ENCODE measurements around the gene TEKT4. TPM values are rescaled to one million over a fixed set of nuclear protein-coding genes. Genes with fewer than 3 reads are reported as not detected.

TEKT4 gene
- total and polyA plus RNA-seq, 8 donors, result not detected

DNA sequence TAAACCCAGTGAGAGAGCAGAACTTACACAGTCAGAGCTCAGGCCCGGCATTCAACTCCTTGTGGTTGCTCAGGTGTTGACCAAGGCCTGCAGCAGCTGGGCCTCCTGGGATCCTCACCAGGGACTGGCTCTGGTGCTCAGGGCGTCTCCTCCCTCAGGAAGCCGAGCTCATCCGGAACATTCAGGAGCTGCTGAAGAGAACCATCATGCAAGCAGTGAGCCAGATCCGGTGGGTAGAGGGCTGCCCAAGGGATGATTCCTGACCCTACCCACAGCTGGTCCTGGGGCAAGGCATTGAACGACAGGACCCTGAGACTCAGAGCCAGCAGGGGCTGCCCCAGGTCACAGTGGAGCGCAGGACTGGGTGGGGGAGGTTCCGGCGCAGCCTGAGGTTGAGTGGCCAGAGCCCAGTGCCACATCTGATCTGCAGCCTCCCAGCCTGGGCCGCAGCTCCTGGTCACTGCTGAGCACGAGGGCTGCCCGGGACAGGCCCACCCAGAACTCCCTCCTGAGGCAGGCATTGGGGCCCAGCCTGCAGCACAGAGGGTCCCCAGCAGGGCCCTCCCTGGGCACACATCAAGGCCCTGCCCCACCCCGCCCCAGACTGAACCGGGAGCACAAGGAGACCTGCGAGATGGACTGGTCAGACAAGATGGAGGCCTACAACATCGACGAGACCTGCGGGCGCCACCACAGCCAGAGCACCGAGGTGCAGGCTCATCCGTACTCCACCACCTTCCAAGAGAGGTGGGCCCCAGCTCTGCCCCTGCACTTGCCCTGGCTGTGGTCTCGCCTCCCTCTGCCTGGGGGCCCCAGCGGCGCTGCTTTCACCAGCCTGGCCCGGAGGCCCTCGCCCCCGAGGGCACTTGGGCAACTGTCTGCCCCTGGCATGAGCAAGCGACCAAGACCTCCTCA is 2.4 kb downstream of the TEKT4 start:
- Histone ChIP-seq H3K4me1 (peaks cover 0 to 12% (median 4%) of the 10 kb centered on the region in 4 donors), H3K9me3 (no peaks in the 10 kb centered on the region), H3K36me3 (no peaks in the 10 kb centered on the region), H3K4me3 (no peak overlapping the region), H3K27me3 (peaks cover 0 to 73% (median 18%) of the 10 kb centered on the region in 3 donors), H3K27ac (no peak overlapping the region)
- no peak for DNase-seq
- 46 to 66% (median 58%) methylated on average over 9 to 28 of the region's 28 CpGs for WGBS, 5 donors
- intact Hi-C loops (cut with DNase I; ENCODE audit: low total_unique reads), result no loop called here
- TF ChIP-seq POLR2AphosphoS5 (IDR thresholded peaks at IDR 0.05) (no peak), CTCF (IDR thresholded peaks at IDR 0.05) (no peak), EP300 (IDR thresholded peaks at IDR 0.05) (no peak)

- intact Hi-C loops (cut with DNase I; ENCODE audit: low total_unique reads), result no loop called here
These were observed 3.2 kb downstream of the TEKT4 start for GRCh38 chr2:94874277-94874997.

GRCh38 chr2:94875064-94875819 is 4.0 kb downstream of the TEKT4 start:
- Histone ChIP-seq H3K36me3 (no peaks in the 10 kb centered on the region), H3K9me3 (no peaks in the 10 kb centered on the region), H3K4me1 (peaks cover 0 to 12% (median 4%) of the 10 kb centered on the region in 4 donors), H3K27ac (no peak overlapping the region), H3K27me3 (peaks cover 0 to 74% (median 15%) of the 10 kb centered on the region in 3 donors), H3K4me3 (no peak overlapping the region)
- no peak for DNase-seq
- intact Hi-C loops (cut with DNase I; ENCODE audit: low total_unique reads), result no loop called here
- no peak for TF ChIP-seq CTCF (IDR thresholded peaks at IDR 0.05)
- 90 to 94% (median 91%) methylated on average over 16 to 22 of the region's 22 CpGs for WGBS, 5 donors

More at GRCh38 chr2:94874277-94874997, 3.2 kb downstream of the TEKT4 start:
- Histone ChIP-seq H3K27me3 (peaks cover 0 to 74% (median 18%) of the 10 kb centered on the region in 3 donors), H3K4me1 (peaks cover 0 to 12% (median 4%) of the 10 kb centered on the region in 4 donors), H3K36me3 (no peaks in the 10 kb centered on the region), H3K4me3 (no peak overlapping the region), H3K27ac (no peak overlapping the region), H3K9me3 (no peaks in the 10 kb centered on the region)
- WGBS, 5 donors, result 39 to 43% (median 40%) methylated on average over 24 to 53 of the region's 53 CpGs
- TF ChIP-seq CTCF (IDR thresholded peaks at IDR 0.05) (peak in 5 of 7 experiments; percentile 43 to 85 (median 71)), EP300 (IDR thresholded peaks at IDR 0.05) (no peak), POLR2AphosphoS5 (IDR thresholded peaks at IDR 0.05) (no peak)
- peak; percentile 56 to 67 for DNase-seq

Data from stomach (tissue), 9 donors.